Mesodermal cell (in vitro differentiated cells): ENCODE measurements around the gene LCAT.
"Not testable (repeated sequence)": the region's sequence is repeated elsewhere in the genome, so short reads cannot be mapped to it uniquely, and the experiment has no call there.

Source experiments
- H3K27ac ChIP-seq: 2 replicates; pipeline ENCODE4 v1.7.0; 2013; ENCODE audit warnings: mild to moderate bottlenecking, low read depth, low read length, moderate library complexity; ENCODE audit not compliant: severe bottlenecking
- H3K36me3 ChIP-seq: 2 replicates; pipeline ENCODE4 v1.7.1; 2013; ENCODE audit warnings: mild to moderate bottlenecking, low read length, moderate library complexity; ENCODE audit not compliant: control insufficient read depth, insufficient read depth
- H3K4me1 ChIP-seq: one replicate; pipeline ENCODE4 v1.7.1; 2013; ENCODE audit warnings: mild to moderate bottlenecking, low read length; ENCODE audit not compliant: insufficient read depth, control insufficient read depth, poor library complexity, severe bottlenecking
- H3K4me3 ChIP-seq: 2 replicates; pipeline ENCODE4 v1.7.0; 2013; ENCODE audit warnings: low read length, control low read depth, mild to moderate bottlenecking; ENCODE audit not compliant: insufficient read depth, poor library complexity, severe bottlenecking; ENCODE audit errors: extremely low read depth
- H3K9me3 ChIP-seq: 2 replicates; pipeline ENCODE4 v1.7.1; 2013; ENCODE audit warnings: mild to moderate bottlenecking, low read length, moderate library complexity; ENCODE audit not compliant: control insufficient read depth
- WGBS, 2 experiments: methylation state at CpG; one replicate each; pipeline ENCODE4 v1.1.5; 2013; ENCODE audit warnings: missing lambda C conversion rate in 2 of 2; ENCODE audit not compliant: insufficient coverage in 2 of 2; 5-methylcytosine and 5-hydroxymethylcytosine counted together

The LCAT gene

DNA sequence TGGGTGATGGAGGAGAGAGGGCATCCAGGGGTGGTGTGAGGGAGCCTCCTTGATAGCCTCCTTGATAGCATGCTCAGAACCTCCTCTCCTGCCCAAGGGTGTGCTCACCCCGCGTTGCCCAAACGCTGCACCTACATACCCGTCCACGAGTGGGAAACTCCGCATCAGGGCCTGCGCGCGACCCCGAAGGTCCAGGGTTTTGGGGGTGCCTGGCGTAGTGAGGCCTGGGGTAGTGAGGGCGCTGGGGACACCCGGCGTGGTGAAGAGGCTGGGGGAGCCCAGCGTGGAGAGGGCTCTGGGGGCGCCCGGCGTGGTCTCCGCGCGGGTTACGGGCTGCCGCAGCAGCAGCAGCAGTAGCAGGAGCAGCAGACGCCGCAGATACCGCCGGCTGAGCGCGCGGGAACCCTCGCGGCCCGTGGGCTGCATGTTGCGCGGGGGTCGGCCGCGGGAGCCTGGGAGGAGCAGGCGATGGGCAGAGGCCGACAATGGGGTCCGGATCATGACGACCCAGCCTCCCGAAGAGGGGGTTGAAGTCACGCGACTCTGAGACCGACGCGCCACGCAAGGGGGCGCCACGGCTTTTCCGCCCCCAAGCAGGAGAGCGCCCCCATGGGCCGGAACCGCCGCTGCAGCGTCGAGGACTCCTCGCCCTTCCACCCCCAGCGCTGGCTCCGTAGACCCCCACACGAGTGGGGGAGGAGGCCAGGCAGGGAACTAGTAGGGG is 36.2 kb upstream of the LCAT start, which contains the start of gene DPEP3:
TSS of gene DPEP3 (minus strand) at position 545 of the 724 bp plus-strand sequence. CDS start at position 426, 119 bp downstream.
- Histone ChIP-seq H3K9me3 (no peaks in the 10 kb centered on the region), H3K4me1 (no peaks in the 10 kb centered on the region), H3K27ac (no peak within 1 kb of the TSS), H3K4me3 (no peak within 1 kb of the TSS), H3K36me3 (no peaks in the 10 kb centered on the region)
- 90 to 96% methylated on average over 48 to 62 of the region's 62 CpGs for WGBS, 2 experiments

DNA sequence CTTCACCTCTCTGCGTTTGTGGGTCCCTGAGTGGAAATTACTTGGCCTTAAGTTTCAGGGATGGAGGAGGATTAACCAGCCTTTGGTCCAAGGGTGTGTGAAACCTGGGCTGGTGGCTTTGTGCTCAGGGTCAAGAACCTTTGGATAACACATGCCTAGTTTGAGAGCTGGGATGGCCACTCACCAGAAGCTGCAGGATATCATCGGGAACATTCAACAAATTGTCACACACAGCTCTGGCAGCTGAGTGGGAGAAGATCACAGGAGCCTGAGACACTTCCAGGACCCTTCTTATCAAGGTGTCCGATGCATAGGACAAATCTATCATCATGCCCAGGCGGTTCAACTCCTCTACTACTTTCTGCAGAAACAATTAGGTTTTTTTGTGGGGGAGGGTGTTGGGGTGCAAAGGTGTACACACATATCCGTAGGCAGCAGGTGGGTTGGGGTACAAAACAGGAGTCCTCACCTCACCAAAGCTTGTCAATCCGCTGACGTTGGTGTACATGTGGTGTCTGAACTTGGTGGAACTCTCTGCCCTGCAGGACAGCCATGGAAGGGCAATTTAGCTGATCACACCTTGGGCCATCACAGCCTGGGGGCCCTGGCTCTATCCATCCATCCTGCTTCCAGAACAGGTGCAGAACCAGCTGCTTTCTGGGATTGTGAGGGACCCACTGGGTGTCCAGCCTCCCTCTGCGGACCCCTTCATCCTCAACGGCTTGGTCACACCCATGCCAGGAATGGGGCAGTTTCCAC is 33.7 kb upstream of the LCAT start:
- no peak overlapping the region for H3K4me3 ChIP-seq
- no peaks in the 10 kb centered on the region for H3K9me3 ChIP-seq

DNA sequence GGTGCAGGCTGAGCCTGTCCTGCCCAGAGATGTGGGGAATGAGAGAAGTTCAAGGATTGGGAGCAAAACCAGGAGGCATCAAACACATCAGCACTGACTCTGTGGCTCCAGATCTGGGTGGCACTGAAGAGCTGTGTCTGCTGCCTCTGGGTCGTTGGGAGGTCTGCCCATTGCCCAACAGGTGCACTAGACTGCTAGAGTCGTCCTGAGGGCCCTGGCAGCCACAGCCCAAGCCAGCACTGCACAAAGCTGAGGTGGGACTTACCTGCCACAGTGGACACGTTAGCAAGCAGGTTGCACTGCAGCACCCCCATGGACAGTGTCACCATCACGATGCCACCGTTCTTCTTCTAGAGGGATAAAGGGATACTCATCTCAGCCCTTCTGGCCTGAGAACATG is 33.1 kb upstream of the LCAT start:
- H3K36me3 ChIP-seq = no peaks in the 10 kb centered on the region
- H3K27ac ChIP-seq = no peak overlapping the region
- no peaks in the 10 kb centered on the region for H3K4me1 ChIP-seq
- 52 to 70% methylated on average over 5 of the region's 5 CpGs for WGBS, 2 experiments
- no peak overlapping the region for H3K4me3 ChIP-seq
- H3K9me3 ChIP-seq = no peaks in the 10 kb centered on the region

More for the DNA sequence above, 33.7 kb upstream of the LCAT start:
- H3K27ac ChIP-seq = no peak overlapping the region
- no peaks in the 10 kb centered on the region for H3K4me1 ChIP-seq
- WGBS, 2 experiments = 71 to 81% methylated on average over 5 to 6 of the region's 9 CpGs
- no peaks in the 10 kb centered on the region for H3K36me3 ChIP-seq

DNA sequence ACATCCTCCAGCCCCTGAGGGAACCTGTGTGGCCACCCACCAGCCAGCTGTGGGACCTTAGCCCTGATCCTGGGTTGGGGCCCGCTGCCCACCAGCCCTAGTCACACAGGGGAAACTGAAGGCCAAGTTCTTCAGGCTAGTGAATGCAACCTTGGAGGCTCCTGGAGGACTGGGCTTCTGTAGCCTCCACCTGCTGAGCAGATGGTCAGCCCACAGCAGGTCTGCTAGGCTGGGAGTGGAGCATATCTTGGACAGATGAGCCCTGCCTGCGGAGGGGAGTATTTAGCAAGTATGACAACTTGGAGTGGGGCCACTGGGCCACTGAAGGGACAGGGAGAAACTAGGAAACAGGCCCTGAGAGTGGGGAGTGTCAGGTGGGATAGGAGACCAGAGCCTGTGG is 32.3 kb upstream of the LCAT start:
- no peaks in the 10 kb centered on the region for H3K36me3 ChIP-seq
- WGBS, 2 experiments = 86 to 100% methylated on average over 2 of the region's 2 CpGs
- H3K27ac ChIP-seq = no peak overlapping the region

DNA sequence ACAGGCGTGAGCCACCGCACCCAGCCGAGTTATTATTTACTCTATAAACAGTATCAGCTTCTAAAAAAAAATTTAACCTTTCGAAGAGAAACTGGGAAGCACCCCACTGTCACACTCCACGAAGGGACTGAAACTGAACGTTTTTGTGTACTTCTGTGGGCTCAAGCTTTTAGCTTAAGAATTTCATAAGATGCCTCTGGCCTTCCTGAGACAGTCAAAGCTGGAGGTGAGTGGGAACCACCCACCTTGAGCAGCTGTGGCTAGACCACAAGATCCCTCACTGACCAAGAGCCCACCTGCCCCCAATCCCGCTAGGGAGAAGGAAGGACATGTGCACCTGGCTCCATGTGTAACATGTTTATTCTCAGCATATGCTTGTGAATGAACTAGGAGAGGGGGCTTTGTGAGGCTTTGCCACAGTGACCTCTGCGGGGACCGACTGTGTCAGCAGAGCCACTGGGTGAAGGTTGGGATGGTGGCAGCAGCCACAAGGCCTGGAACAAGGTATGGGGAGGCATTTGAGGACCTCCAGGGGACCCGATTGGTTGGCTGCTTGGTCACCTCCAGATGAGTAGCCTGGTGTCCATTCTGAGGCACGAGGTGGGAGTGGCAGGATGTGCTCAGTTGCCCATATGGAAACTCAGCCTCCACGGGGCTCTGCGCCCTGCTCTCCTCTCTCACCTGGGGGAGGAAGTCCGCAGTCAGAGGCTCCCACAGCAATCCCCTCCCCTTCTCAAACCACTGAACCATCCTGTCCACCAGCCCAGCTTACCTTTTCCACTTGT is 31.6 kb upstream of the LCAT start:
- 90% methylated on average over 11 to 12 of the region's 14 CpGs for WGBS, 2 experiments
- Histone ChIP-seq H3K4me3 (no peak overlapping the region), H3K9me3 (no peaks in the 10 kb centered on the region), H3K4me1 (no peaks in the 10 kb centered on the region), H3K27ac (no peak overlapping the region), H3K36me3 (no peaks in the 10 kb centered on the region)

More for the DNA sequence above, 32.3 kb upstream of the LCAT start:
- H3K4me1 ChIP-seq = no peaks in the 10 kb centered on the region
- no peaks in the 10 kb centered on the region for H3K9me3 ChIP-seq
- H3K4me3 ChIP-seq = no peak overlapping the region

DNA sequence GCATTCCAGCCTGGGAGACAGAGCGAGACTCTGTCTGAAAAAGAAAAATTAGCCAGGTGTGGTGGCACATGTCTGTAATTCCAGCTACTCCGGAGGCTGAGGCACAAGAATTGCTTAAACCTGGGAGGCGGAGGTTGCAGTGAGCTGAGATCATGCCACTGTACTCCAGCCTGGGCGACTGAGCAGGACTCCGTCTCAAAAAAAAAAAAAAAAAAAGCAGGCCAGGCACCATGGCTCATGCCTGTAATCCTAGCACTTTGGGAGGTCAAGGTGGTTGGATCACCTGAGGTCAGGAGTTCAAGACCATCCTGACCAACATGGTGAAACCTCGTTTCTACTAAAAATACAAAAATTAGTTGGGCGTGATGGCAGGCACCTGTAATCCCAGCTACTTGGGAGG is 28.4 kb upstream of the LCAT start:
- not testable (repeated sequence) for H3K9me3 ChIP-seq, H3K4me1 ChIP-seq, H3K36me3 ChIP-seq, H3K27ac ChIP-seq, H3K4me3 ChIP-seq
- WGBS, 2 experiments = 84 to 90% methylated on average over 3 to 5 of the region's 7 CpGs

DNA sequence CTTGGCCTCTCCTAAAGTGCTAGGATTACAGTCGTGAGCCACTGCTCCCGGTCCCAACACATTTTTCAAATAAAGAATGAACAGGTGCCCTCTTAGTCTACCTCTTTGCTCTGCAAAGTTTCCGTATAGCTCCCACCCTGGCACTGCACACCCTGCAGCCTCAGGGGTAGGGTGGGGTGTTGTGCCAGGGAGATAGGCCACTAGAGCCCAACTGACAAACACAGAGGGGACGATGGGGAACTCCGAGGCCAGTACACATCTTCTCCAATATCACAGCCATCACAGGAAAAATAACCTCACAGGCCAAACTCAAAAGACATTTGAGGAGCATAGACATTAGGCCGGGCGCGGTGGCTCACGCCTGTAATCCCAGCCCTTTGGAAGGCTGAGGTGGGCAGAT is 27.2 kb upstream of the LCAT start:
- H3K4me1 ChIP-seq = peaks cover 11% of the 10 kb centered on the region
- H3K9me3 ChIP-seq = no peaks in the 10 kb centered on the region
- H3K36me3 ChIP-seq = peaks cover 3% of the 10 kb centered on the region
- no peak overlapping the region for H3K4me3 ChIP-seq
- H3K27ac ChIP-seq = no peak overlapping the region
- 96 to 100% methylated on average over 7 to 8 of the region's 9 CpGs for WGBS, 2 experiments

DNA sequence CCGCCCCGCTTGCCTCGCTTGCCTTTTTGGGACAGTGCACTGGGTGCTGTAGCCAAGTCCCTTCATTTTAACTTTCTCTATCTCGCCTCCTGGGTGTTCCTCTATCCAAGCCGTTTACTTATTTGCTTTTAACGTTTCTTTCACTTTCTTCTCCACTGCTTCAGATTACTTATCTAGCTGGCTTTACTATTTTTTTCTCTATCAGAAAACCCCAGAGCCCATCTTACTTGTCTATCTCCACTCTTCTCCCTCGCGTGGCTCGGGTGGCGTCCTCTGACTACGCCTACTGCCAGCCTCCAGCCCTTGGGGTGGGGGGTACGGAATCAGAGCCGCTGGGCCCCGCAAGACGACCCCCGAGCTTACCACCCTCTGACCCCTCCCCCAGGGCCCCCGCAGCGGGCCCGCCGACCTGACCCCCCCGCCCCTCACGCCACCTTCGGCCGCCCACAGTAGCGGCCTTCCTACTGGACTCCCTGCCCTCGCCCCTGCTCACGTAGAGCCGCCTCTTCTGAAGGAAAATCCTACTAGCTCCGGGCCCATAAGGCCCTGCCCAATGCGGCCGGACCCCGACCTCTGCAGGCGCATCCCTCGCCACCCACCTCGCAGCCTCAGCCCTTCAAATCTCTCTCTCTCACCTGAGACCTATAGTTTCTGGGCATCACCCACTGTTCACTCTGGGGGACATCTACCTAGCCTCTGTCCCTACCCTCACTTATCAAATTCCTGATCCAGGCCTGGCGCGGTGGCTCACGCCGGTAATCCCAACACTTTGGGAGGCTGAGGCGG is 25.5 kb upstream of the LCAT start:
- H3K9me3 ChIP-seq = no peaks in the 10 kb centered on the region
- H3K4me3 ChIP-seq = no peak overlapping the region
- H3K4me1 ChIP-seq = peaks cover 17% of the 10 kb centered on the region
- WGBS, 2 experiments = 88 to 89% methylated on average over 17 to 30 of the region's 40 CpGs
- no peak overlapping the region for H3K27ac ChIP-seq
- H3K36me3 ChIP-seq = peaks cover 20% of the 10 kb centered on the region

DNA sequence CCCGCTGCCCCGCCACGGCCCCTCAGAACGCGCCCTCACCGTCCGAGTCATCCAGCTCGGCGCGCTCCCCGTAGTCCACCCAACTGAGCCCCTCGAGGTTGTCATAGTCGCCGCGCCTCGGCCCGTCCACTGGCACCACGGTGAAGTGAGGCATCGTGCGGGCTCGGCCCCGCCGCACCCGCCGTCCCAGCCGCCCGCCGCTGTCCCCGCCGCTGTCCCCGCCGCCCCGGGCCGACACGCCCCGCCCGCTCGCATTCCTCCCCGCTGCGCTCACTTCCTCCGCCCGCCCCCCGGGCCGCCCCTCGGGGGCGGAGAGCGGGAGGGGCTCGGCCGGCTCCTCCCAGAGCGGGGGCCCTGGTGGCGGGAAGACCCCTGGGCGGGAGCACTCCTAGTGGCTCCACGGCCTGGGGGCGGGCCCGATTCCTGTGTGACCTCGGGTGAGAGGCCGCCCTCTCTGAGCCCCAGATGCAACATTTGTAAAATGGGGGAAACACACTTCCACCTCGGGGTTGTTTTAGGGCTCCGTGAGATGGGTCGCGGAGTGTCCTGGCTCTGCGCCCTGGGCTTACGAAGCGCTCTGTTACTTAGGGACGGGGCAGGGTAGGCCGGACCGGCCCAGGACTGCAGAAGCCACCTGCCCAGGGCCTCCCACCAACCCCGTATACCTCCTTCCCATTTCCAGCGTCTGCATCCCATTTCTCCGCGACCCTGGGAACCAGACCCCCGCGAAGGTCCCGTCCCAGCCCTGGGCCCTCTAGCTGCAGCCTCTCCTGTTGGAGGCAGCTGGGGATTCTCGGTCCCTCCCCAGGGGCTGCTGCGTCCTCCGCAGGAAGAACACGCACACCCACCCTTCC is 24.7 kb upstream of the LCAT start, which contains the start of gene SLC12A4:
TSS of gene SLC12A4 (minus strand) at position 238 of the 854 bp plus-strand sequence. CDS start at position 154, 84 bp downstream.
- H3K4me1 ChIP-seq = peaks cover 17% of the 10 kb centered on the region
- H3K4me3 ChIP-seq = peak within 1 kb of the TSS; percentile 84
- WGBS, 2 experiments = 22 to 38% methylated on average over 37 to 75 of the region's 78 CpGs
- no peaks in the 10 kb centered on the region for H3K9me3 ChIP-seq
- peak within 1 kb of the TSS; percentile 87 for H3K27ac ChIP-seq
- H3K36me3 ChIP-seq = peaks cover 28% of the 10 kb centered on the region
